IPS DF 6.9 (cell line): ENCODE data around the gene MYO5B.

Experiments used
- DNase-seq: peaks from one replicate; pipeline ENCODE4 v3.0.0-alpha.2; 2013; ENCODE audit warnings: low read depth, low spot score
- H3K27ac ChIP-seq: one replicate; pipeline ENCODE4 v1.5.1; 2013; ENCODE audit warnings: low read length, control low read depth
- H3K27me3 ChIP-seq: 2 replicates; pipeline ENCODE4 v1.6.1; 2013; ENCODE audit warnings: mild to moderate bottlenecking, low read length; ENCODE audit not compliant: control insufficient read depth, insufficient read depth
- H3K36me3 ChIP-seq: 2 replicates; pipeline ENCODE4 v1.6.1; 2013; ENCODE audit warnings: low read length; ENCODE audit not compliant: control insufficient read depth, insufficient read depth
- H3K4me1 ChIP-seq: 2 replicates; pipeline ENCODE4 v1.6.1; 2013; ENCODE audit warnings: low read length; ENCODE audit not compliant: control insufficient read depth, insufficient read depth
- H3K4me3 ChIP-seq: 2 replicates; pipeline ENCODE4 v1.5.1; 2013; ENCODE audit warnings: mild to moderate bottlenecking, low read length
- H3K9me3 ChIP-seq: 2 replicates; pipeline ENCODE4 v1.6.1; 2013; ENCODE audit warnings: low read length, inconsistent platforms; ENCODE audit not compliant: control insufficient read depth, insufficient read depth
- WGBS: extraction: QIAGEN DNeasy Blood & Tissue Kit; methylation state at CpG from one replicate; pipeline ENCODE4 v1.1.7; 2013; ENCODE audit warnings: mixed read lengths, missing lambda C conversion rate; ENCODE audit not compliant: insufficient read length, insufficient coverage; 5-methylcytosine and 5-hydroxymethylcytosine counted together

MYO5B gene

GRCh38 chr18:50091509-50092244, 103.3 kb downstream of the MYO5B start:
- no peaks in the 10 kb centered on the region for H3K9me3 ChIP-seq
- WGBS, result no CpG with 5 or more reads among the region's 2 CpGs
- DNase-seq, result no peak
- no peak overlapping the region for H3K27ac ChIP-seq
- H3K4me3 ChIP-seq, result no peak overlapping the region
- H3K4me1 ChIP-seq, result peaks cover 5% of the 10 kb centered on the region; the same call in 1 of the 2 replicates
- no peaks in the 10 kb centered on the region for H3K27me3 ChIP-seq
- no peaks in the 10 kb centered on the region for H3K36me3 ChIP-seq

GRCh38 chr18:50090370-50091312, 104.3 kb downstream of the MYO5B start:
- Histone ChIP-seq H3K9me3 (no peaks in the 10 kb centered on the region), H3K4me3 (no peak overlapping the region), H3K27ac (no peak overlapping the region), H3K36me3 (no peaks in the 10 kb centered on the region), H3K27me3 (no peaks in the 10 kb centered on the region), H3K4me1 (peaks cover 5% of the 10 kb centered on the region; the same call in 1 of the 2 replicates)
- no CpG with 5 or more reads among the region's 6 CpGs for WGBS
- DNase-seq, result no peak

DNA sequence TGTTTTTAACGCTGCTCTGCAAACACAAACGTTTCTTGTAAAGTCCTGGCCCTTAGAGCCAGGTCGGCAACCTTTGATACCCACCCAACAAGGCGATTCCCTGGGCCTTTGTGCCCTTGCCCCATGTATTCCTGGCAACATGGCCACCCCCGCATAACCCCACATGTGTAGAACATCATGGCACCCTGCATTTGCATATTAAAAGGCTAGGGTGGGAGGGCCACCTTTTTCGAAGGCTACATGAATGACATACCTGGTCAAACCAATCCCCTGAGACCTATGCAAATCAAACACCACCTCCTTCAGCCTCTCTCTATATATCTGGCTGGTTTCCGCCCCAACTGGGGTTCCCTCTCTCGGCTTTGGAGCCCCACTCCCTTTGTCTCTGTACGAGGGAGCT, 105.2 kb downstream of the MYO5B start:
- H3K9me3 ChIP-seq, result no peaks in the 10 kb centered on the region
- no CpG with 5 or more reads among the region's 9 CpGs for WGBS
- H3K4me1 ChIP-seq, result peaks cover 5% of the 10 kb centered on the region; the same call in 1 of the 2 replicates

GRCh38 chr18:50083708-50084107, 111.2 kb downstream of the MYO5B start:
- no peak for DNase-seq
- Histone ChIP-seq H3K27ac (no peak overlapping the region), H3K36me3 (no peaks in the 10 kb centered on the region), H3K4me1 (no peaks in the 10 kb centered on the region), H3K4me3 (no peak overlapping the region), H3K27me3 (no peaks in the 10 kb centered on the region; the same call in 1 of the 2 replicates), H3K9me3 (no peaks in the 10 kb centered on the region)
- no CpG with 5 or more reads among the region's 3 CpGs for WGBS

More for the DNA sequence above, 105.2 kb downstream of the MYO5B start:
- H3K27me3 ChIP-seq, result no peaks in the 10 kb centered on the region
- H3K27ac ChIP-seq, result no peak overlapping the region
- H3K36me3 ChIP-seq, result no peaks in the 10 kb centered on the region
- no peak overlapping the region for H3K4me3 ChIP-seq
- no peak for DNase-seq

DNA sequence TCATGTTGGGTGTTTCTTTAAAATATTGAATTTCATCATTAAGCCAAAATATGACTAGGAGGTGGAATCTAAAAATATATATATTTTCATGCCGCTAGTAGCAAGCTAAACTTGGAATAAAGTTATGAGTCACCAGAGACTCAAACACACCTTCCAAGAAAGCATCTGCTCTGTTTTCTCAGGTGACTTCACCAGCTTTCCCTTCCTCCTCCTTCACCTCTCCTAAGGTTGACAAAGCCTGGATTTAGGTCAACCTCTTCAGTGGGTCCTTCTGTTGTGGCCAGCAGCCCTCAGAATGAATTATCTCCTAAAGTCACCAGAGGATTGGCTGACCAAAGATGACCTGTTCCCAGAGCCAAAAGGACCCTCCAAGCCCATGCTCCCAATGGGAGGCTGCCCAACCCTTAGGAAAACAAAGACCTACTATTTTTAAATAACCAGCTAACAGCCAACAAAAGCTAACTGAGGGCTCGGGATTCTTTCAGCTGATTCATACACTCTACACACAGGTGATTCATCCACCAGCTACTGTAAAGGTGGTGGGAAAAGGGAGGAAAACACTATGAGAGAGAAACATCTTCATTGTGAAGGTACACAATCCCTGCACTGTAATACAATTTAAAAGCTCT, 113.9 kb downstream of the MYO5B start:
- H3K27ac ChIP-seq, result no peak overlapping the region
- H3K36me3 ChIP-seq, result no peaks in the 10 kb centered on the region
- no peaks in the 10 kb centered on the region for H3K4me1 ChIP-seq
- no peak for DNase-seq
- H3K27me3 ChIP-seq, result no peaks in the 10 kb centered on the region; the same call in 1 of the 2 replicates
- H3K9me3 ChIP-seq, result no peaks in the 10 kb centered on the region; the same call in 1 of the 2 replicates
- no peak overlapping the region for H3K4me3 ChIP-seq
- WGBS, result no CpG with 5 or more reads among the region's 2 CpGs

DNA sequence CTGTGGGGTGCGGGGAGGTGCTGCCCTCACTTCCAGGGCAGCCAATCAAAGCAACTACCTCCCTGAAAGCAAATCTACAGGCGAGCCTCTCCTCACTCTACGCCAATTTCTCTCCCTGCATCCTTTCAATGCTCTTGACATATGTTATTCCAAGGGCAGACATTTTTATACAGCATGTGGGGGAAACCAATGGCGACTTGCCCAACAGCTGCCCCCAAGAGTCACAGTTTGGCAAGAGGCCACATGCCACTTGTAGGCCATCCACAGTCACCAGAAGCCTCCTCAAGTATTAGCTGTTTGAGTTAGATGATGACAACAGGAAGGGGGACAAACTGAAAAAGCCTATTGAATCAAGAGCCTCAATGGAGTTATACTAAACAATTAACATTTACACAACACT, 114.6 kb downstream of the MYO5B start:
- Histone ChIP-seq H3K36me3 (no peaks in the 10 kb centered on the region), H3K4me1 (no peaks in the 10 kb centered on the region), H3K27me3 (no peaks in the 10 kb centered on the region; the same call in 1 of the 2 replicates), H3K4me3 (no peak overlapping the region), H3K9me3 (no peaks in the 10 kb centered on the region; the same call in 1 of the 2 replicates), H3K27ac (no peak overlapping the region)
- no CpG with 5 or more reads among the region's 4 CpGs for WGBS
- DNase-seq, result no peak

DNA sequence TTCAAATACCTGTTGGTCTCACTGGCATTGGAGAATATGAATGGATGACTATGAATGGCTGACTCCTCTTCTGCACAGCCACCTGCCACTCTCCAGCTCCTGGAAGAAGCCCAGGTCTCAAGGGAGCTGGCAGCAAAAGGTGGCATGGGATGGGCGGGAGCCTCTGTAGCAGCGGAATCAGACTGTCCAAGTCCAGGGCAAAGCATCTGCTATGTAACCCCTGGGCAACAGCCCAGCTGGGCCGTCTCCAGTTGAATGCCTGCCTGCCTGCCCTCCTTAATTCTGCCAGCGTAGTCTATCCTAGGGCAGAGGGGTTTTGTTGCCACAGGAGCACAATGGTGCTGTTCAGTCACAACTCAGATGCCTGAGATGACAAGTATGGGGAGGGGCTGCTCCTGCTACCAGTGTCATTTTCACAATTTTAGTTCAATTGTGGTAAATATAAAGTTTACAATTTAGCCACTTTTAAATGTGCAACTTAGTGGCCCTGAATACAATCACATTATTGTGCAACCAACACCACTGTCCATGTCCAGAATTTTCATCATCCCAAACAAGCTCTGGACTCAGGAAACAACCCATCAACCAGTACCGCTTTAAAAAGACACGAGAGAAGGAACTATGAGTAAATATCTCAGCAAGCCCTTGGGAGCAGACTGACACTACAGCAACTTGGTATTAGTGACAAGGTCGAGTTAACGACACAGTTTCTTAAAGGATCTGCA, 115.2 kb downstream of the MYO5B start:
- H3K9me3 ChIP-seq, result no peaks in the 10 kb centered on the region; the same call in 1 of the 2 replicates
- no peak overlapping the region for H3K4me3 ChIP-seq
- H3K27me3 ChIP-seq, result no peaks in the 10 kb centered on the region; the same call in 1 of the 2 replicates
- no peaks in the 10 kb centered on the region for H3K36me3 ChIP-seq
- H3K27ac ChIP-seq, result no peak overlapping the region
- DNase-seq, result no peak
- no peaks in the 10 kb centered on the region for H3K4me1 ChIP-seq
- no CpG with 5 or more reads among the region's 8 CpGs for WGBS

DNA sequence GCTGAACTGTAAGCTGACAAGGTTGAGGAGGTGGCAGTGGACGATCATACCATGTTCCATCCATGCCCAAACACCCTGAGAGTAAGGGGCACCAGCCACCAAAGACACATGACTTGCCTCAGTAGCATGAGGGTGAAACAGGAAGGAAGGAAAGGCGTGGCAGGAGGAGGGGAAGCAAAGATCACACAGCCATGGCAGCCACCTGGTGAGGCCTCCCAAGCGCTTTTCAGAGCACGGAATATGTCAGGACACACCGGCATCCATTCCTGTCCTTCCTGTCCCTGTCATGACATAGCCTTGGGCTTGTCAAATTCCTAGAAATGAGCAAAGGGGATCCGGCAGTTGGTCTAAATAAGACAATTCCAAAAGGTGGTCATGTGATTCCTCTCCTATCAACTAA, 118.7 kb downstream of the MYO5B start:
- Histone ChIP-seq H3K9me3 (no peaks in the 10 kb centered on the region; the same call in 1 of the 2 replicates), H3K27me3 (no peaks in the 10 kb centered on the region; the same call in 1 of the 2 replicates), H3K4me1 (peaks cover 2% of the 10 kb centered on the region; the same call in 1 of the 2 replicates), H3K27ac (no peak overlapping the region), H3K4me3 (no peak overlapping the region), H3K36me3 (no peaks in the 10 kb centered on the region)
- DNase-seq, result no peak
- WGBS, result no CpG with 5 or more reads among the region's 6 CpGs

GRCh38 chr18:50075772-50076171, 119.2 kb downstream of the MYO5B start:
- peaks cover 2% of the 10 kb centered on the region; the same call in 1 of the 2 replicates for H3K4me1 ChIP-seq
- no CpG with 5 or more reads among the region's 4 CpGs for WGBS
- no peak for DNase-seq
- H3K4me3 ChIP-seq, result no peak overlapping the region
- no peaks in the 10 kb centered on the region; the same call in 1 of the 2 replicates for H3K9me3 ChIP-seq
- no peaks in the 10 kb centered on the region for H3K36me3 ChIP-seq
- H3K27me3 ChIP-seq, result no peaks in the 10 kb centered on the region; the same call in 1 of the 2 replicates
- no peak overlapping the region for H3K27ac ChIP-seq
